Astrocyte (in vitro differentiated cells and primary cell): ENCODE data around the gene AQP12A. TPM values are rescaled to one million over a fixed set of nuclear protein-coding genes. Genes with fewer than 3 reads are reported as not detected.
"Not testable (repeated sequence)": the region's sequence is repeated elsewhere in the genome, so short reads cannot be mapped to it uniquely, and the experiment has no call there.

Experiments
- DNase-seq: peaks from one replicate; pipeline ENCODE4 v3.0.0-alpha.2; 2010; ENCODE audit warnings: low read depth
- FAIRE-seq: peaks from 2 replicates; lab custom pipeline; 2011; peaks lifted over from hg19 to GRCh38; lab: Jason Lieb, UNC
- H2AFZ ChIP-seq: 2 replicates; pipeline ENCODE4 v1.6.0; 2012; ENCODE audit warnings: low read depth, low read length, inconsistent platforms
- H3K27ac ChIP-seq: 2 replicates; pipeline ENCODE4 v1.5.1; 2011; ENCODE audit warnings: low read depth, low read length, inconsistent platforms
- H3K27me3 ChIP-seq: 2 replicates; pipeline ENCODE4 v1.6.0; 2011; ENCODE audit warnings: low read length, inconsistent platforms; ENCODE audit not compliant: insufficient read depth
- H3K36me3 ChIP-seq: 2 replicates; pipeline ENCODE4 v1.5.1; 2011; ENCODE audit warnings: low read length, inconsistent platforms; ENCODE audit not compliant: insufficient read depth
- H3K4me1 ChIP-seq: 2 replicates; pipeline ENCODE4 v1.5.1; 2011; ENCODE audit warnings: low read length, inconsistent platforms; ENCODE audit not compliant: insufficient read depth
- H3K4me2 ChIP-seq: 2 replicates; pipeline ENCODE4 v1.6.0; 2012; ENCODE audit warnings: low read length, inconsistent platforms
- H3K4me3 ChIP-seq: 2 replicates; pipeline ENCODE4 v1.5.1; 2011; ENCODE audit warnings: low read depth, mild to moderate bottlenecking, low read length, inconsistent platforms; ENCODE audit not compliant: insufficient read depth
- H3K79me2 ChIP-seq: 2 replicates; pipeline ENCODE4 v1.6.0; 2012; ENCODE audit warnings: mild to moderate bottlenecking, low read length, inconsistent platforms; ENCODE audit not compliant: insufficient read depth
- H3K9ac ChIP-seq: 2 replicates; pipeline ENCODE4 v1.6.0; 2012; ENCODE audit warnings: mild to moderate bottlenecking, low read length, inconsistent platforms
- H3K9me3 ChIP-seq: 2 replicates; pipeline ENCODE4 v1.5.1; 2012; ENCODE audit warnings: low read depth, mild to moderate bottlenecking, low read length, inconsistent platforms; ENCODE audit not compliant: insufficient read depth
- H4K20me1 ChIP-seq: 2 replicates; pipeline ENCODE4 v1.6.0; 2012; ENCODE audit warnings: low read length, inconsistent platforms; ENCODE audit not compliant: insufficient read depth
- H3K27ac Mint-ChIP-seq: one replicate; pipeline ENCODE4 v1.8.0; 2021; ENCODE audit warnings: mild to moderate bottlenecking, mixed read lengths; ENCODE audit not compliant: unreplicated experiment
- H3K27me3 Mint-ChIP-seq: one replicate; pipeline ENCODE4 v1.8.0; 2021; ENCODE audit warnings: low read depth, mixed read lengths; ENCODE audit not compliant: unreplicated experiment
- H3K36me3 Mint-ChIP-seq: one replicate; pipeline ENCODE4 v1.8.0; 2021; ENCODE audit warnings: low read depth, mixed read lengths; ENCODE audit not compliant: unreplicated experiment
- H3K4me1 Mint-ChIP-seq: one replicate; pipeline ENCODE4 v1.8.0; 2021; ENCODE audit warnings: low read depth, mixed read lengths; ENCODE audit not compliant: unreplicated experiment
- H3K4me3 Mint-ChIP-seq: one replicate; pipeline ENCODE4 v1.8.0; 2021; ENCODE audit warnings: mild to moderate bottlenecking, moderate library complexity, mixed read lengths; ENCODE audit not compliant: unreplicated experiment
- H3K9me3 Mint-ChIP-seq: one replicate; pipeline ENCODE4 v1.8.0; 2021; ENCODE audit warnings: mild to moderate bottlenecking, mixed read lengths; ENCODE audit not compliant: unreplicated experiment
- CTCF ChIP-seq: IDR thresholded peaks from 2 replicates; pipeline ENCODE4 v1.5.1; 2011; ENCODE audit warnings: low read depth, mild to moderate bottlenecking, inconsistent platforms, low read length, moderate library complexity; ENCODE audit not compliant: insufficient read depth
- EZH2 ChIP-seq: IDR thresholded peaks from 2 replicates; pipeline ENCODE4 v1.6.1; 2012; ENCODE audit warnings: mild to moderate bottlenecking, low read length, inconsistent platforms; ENCODE audit not compliant: insufficient read depth
- total RNA-seq: library from RNA; stranded (reverse); gene quantifications from 2 replicates; pipeline ENCODE4 v1.2.1, GENCODE V29; 2021

Gene AQP12A
- total RNA-seq, 1 donor from 2014 or later = not detected

GRCh38 chr2:240670950-240671349, 20.7 kb upstream of the AQP12A start:
- Histone ChIP-seq H3K79me2 (no peaks in the 10 kb centered on the region), H3K27ac (no peak overlapping the region), H3K4me2 (no peak overlapping the region), H3K4me1 (no peaks in the 10 kb centered on the region), H3K27me3 (peaks cover 29% of the 10 kb centered on the region), H3K9me3 (no peaks in the 10 kb centered on the region), H3K36me3 (no peaks in the 10 kb centered on the region), H3K9ac (no peak overlapping the region), H3K4me3 (no peak overlapping the region), H4K20me1 (no peaks in the 10 kb centered on the region), H2AFZ (no peak overlapping the region)
- Mint-ChIP-seq H3K27ac (no peak overlapping the region), H3K9me3 (no peaks in the 10 kb centered on the region), H3K27me3 (peaks cover 43% of the 10 kb centered on the region), H3K4me1 (no peaks in the 10 kb centered on the region), H3K36me3 (no peaks in the 10 kb centered on the region), H3K4me3 (no peak overlapping the region)
- DNase-seq (no peak), FAIRE-seq (no peak)
- TF ChIP-seq CTCF (no peak), EZH2 (no peak)

- no peaks in the 10 kb centered on the region for H3K79me2 ChIP-seq
- Mint-ChIP-seq H3K36me3 (no peaks in the 10 kb centered on the region), H3K4me1 (no peaks in the 10 kb centered on the region), H3K9me3 (no peaks in the 10 kb centered on the region), H3K4me3 (no peak overlapping the region), H3K27me3 (peaks cover 34% of the 10 kb centered on the region), H3K27ac (no peak overlapping the region)
- peaks cover 24% of the 10 kb centered on the region for H3K27me3 ChIP-seq
- FAIRE-seq (no peak), DNase-seq (no peak)
- H3K9me3 ChIP-seq = no peaks in the 10 kb centered on the region
- no peak overlapping the region for H2AFZ ChIP-seq
- no peak overlapping the region for H3K4me2 ChIP-seq
- TF ChIP-seq EZH2 (no peak), CTCF (no peak)
- no peaks in the 10 kb centered on the region for H3K36me3 ChIP-seq
- H3K27ac ChIP-seq = no peak overlapping the region
- no peaks in the 10 kb centered on the region for H4K20me1 ChIP-seq
- H3K9ac ChIP-seq = no peak overlapping the region
- H3K4me1 ChIP-seq = no peaks in the 10 kb centered on the region
- H3K4me3 ChIP-seq = no peak overlapping the region
Measured at GRCh38 chr2:240672076-240672700, 19.5 kb upstream of the AQP12A start.

GRCh38 chr2:240672701-240673190, 18.9 kb upstream of the AQP12A start:
- Mint-ChIP-seq H3K4me1 (no peaks in the 10 kb centered on the region), H3K27ac (no peak overlapping the region), H3K27me3 (peaks cover 34% of the 10 kb centered on the region), H3K9me3 (no peaks in the 10 kb centered on the region), H3K4me3 (no peak overlapping the region), H3K36me3 (no peaks in the 10 kb centered on the region)
- peaks cover 24% of the 10 kb centered on the region for H3K27me3 ChIP-seq
- no peak overlapping the region for H2AFZ ChIP-seq
- FAIRE-seq (no peak), DNase-seq (no peak)
- TF ChIP-seq CTCF (no peak), EZH2 (no peak)
- no peaks in the 10 kb centered on the region for H4K20me1 ChIP-seq
- no peak overlapping the region for H3K27ac ChIP-seq
- no peaks in the 10 kb centered on the region for H3K9me3 ChIP-seq
- H3K4me3 ChIP-seq = no peak overlapping the region
- H3K4me2 ChIP-seq = no peak overlapping the region
- no peaks in the 10 kb centered on the region for H3K4me1 ChIP-seq
- H3K79me2 ChIP-seq = no peaks in the 10 kb centered on the region
- H3K9ac ChIP-seq = no peak overlapping the region
- no peaks in the 10 kb centered on the region for H3K36me3 ChIP-seq

GRCh38 chr2:240674461-240675184, 17.0 kb upstream of the AQP12A start:
- not testable (repeated sequence) for H3K36me3 ChIP-seq, H2AFZ ChIP-seq, H3K4me1 ChIP-seq, FAIRE-seq, H3K36me3 Mint-ChIP-seq, H3K4me3 Mint-ChIP-seq, H3K9me3 ChIP-seq, H3K27ac Mint-ChIP-seq, H3K4me3 ChIP-seq, H3K9me3 Mint-ChIP-seq, H3K4me1 Mint-ChIP-seq, H3K27ac ChIP-seq, H3K9ac ChIP-seq, H4K20me1 ChIP-seq, DNase-seq, H3K4me2 ChIP-seq, H3K79me2 ChIP-seq
- H3K27me3 ChIP-seq = peaks cover 24% of the 10 kb centered on the region
- H3K27me3 Mint-ChIP-seq = peaks cover 31% of the 10 kb centered on the region
